Measurements from ENCODE around the gene ZBTB21.

DNA sequence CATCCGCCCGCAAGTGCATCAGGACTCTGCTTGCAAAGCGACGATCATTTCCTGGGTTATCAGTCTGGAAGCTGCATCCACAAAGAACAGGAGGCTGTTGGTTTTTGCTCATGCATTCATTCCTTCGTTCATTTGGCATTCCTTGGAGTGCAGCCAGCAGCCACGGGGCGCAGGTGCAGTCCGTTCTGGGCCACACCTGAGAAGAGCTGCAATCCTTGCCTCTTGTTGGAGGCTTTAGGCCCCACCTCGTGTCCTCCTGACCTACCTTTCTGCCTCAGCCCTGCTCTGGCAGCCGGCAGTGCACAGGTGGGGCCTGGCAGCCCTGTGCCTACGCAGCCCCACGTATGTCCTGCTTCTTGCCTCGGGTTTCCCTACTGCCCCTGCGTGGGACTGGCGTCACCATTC lies 36.7 kb downstream of the ZBTB21 start:
- no peak for TF ChIP-seq POLR2A (IDR thresholded peaks at IDR 0.05)
- TF ChIP-seq, protein P1, sequence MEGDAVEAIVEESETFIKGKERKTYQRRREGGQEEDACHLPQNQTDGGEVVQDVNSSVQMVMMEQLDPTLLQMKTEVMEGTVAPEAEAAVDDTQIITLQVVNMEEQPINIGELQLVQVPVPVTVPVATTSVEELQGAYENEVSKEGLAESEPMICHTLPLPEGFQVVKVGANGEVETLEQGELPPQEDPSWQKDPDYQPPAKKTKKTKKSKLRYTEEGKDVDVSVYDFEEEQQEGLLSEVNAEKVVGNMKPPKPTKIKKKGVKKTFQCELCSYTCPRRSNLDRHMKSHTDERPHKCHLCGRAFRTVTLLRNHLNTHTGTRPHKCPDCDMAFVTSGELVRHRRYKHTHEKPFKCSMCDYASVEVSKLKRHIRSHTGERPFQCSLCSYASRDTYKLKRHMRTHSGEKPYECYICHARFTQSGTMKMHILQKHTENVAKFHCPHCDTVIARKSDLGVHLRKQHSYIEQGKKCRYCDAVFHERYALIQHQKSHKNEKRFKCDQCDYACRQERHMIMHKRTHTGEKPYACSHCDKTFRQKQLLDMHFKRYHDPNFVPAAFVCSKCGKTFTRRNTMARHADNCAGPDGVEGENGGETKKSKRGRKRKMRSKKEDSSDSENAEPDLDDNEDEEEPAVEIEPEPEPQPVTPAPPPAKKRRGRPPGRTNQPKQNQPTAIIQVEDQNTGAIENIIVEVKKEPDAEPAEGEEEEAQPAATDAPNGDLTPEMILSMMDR (IDR thresholded peaks at IDR 0.05): no peak
